ENCODE measurements around the gene FER. TPM values are rescaled to one million over a fixed set of nuclear protein-coding genes. Genes with fewer than 3 reads are reported as not detected.

The FER gene
- total RNA-seq, 1 experiment from 2014 or later: 22.1 TPM

- Histone ChIP-seq H3K4me3 (ENCODE audit: low read depth in 2 of 2, low read length in 2 of 2) (no peak overlapping the region), H3K27ac (ENCODE audit: low read length) (no peak overlapping the region), H3K27me3 (ENCODE audit: control insufficient read depth, insufficient read depth, low read length) (no peaks in the 10 kb centered on the region), H3K36me3 (ENCODE audit: control insufficient read depth, insufficient read depth, low read length) (no peaks in the 10 kb centered on the region), H3K9me3 (ENCODE audit: control insufficient read depth, insufficient read depth, low read depth, low read length) (no peaks in the 10 kb centered on the region), H3K4me1 (ENCODE audit: control insufficient read depth, insufficient read depth, low read length) (no peaks in the 10 kb centered on the region)
- DNase-seq (ENCODE audit: low read depth, low spot score) (no peak), ATAC-seq (no peak)
- ChIA-PET CTCF (no interaction called here), POLR2A (no interaction called here)
- TF ChIP-seq CTCF (IDR thresholded peaks at IDR 0.05) (no peak), REST (IDR thresholded peaks at IDR 0.05; ENCODE audit: insufficient read depth in 1 of 2, low read depth in 2 of 2, low read length in 1 of 2) (no peak), TCF7L2 (IDR thresholded peaks at IDR 0.05; ENCODE audit: low read depth, low read length) (no peak), SIN3A (IDR thresholded peaks at IDR 0.05; ENCODE audit: borderline replicate concordance, insufficient read depth, low read depth, low read length) (no peak)
- BruUV-seq (replicated peaks): no TSS peak
- intact Hi-C loops (cut with micrococcal nuclease; ENCODE audit: unreplicated experiment): no loop called here
- in situ Hi-C loops (cut with HindIII; ENCODE audit: low pct_unique_long_range_greater_than_20kb, low sequenced_read_pairs): no loop called here
These were observed 443.5 kb downstream of the FER start for GRCh38 chr5:109191153-109191558.

- in situ Hi-C loops (cut with HindIII; ENCODE audit: low pct_unique_long_range_greater_than_20kb, low sequenced_read_pairs) (no loop called here), intact Hi-C loops (cut with micrococcal nuclease; ENCODE audit: unreplicated experiment) (no loop called here)
- ATAC-seq (no peak), DNase-seq (ENCODE audit: low read depth, low spot score) (no peak)
- BruUV-seq (replicated peaks): no TSS peak
- no peak overlapping the region for H3K4me3 ChIP-seq (ENCODE audit: low read depth in 2 of 2, low read length in 2 of 2)
- ChIA-PET CTCF (no interaction called here), POLR2A (no interaction called here)
- H3K27ac ChIP-seq (ENCODE audit: low read length): no peak overlapping the region
- no peak for TF ChIP-seq POLR2AphosphoS5 (IDR thresholded peaks at IDR 0.05; ENCODE audit: low read depth, low read length)
- TF ChIP-seq REST (IDR thresholded peaks at IDR 0.05; ENCODE audit: insufficient read depth in 1 of 2, low read depth in 2 of 2, low read length in 1 of 2): no peak
- no peak for TF ChIP-seq CTCF (IDR thresholded peaks at IDR 0.05)
- no peak for TF ChIP-seq TCF7L2 (IDR thresholded peaks at IDR 0.05; ENCODE audit: low read depth, low read length)
- TF ChIP-seq SIN3A (IDR thresholded peaks at IDR 0.05; ENCODE audit: borderline replicate concordance, insufficient read depth, low read depth, low read length): no peak
- no peaks in the 10 kb centered on the region for H3K36me3 ChIP-seq (ENCODE audit: control insufficient read depth, insufficient read depth, low read length)
- no peaks in the 10 kb centered on the region for H3K9me3 ChIP-seq (ENCODE audit: control insufficient read depth, insufficient read depth, low read depth, low read length)
- no peaks in the 10 kb centered on the region for H3K27me3 ChIP-seq (ENCODE audit: control insufficient read depth, insufficient read depth, low read length)
- H3K4me1 ChIP-seq (ENCODE audit: control insufficient read depth, insufficient read depth, low read length): no peaks in the 10 kb centered on the region
These were observed 444.3 kb downstream of the FER start for GRCh38 chr5:109192027-109192426.

Data from Panc1 (cell line).